ENCODE data around the gene MAPK4.
"Not testable (repeated sequence)": the region's sequence is repeated elsewhere in the genome, so short reads cannot be mapped to it uniquely, and the experiment has no call there.

The MAPK4 gene

GRCh38 chr18:50573679-50574078, 13.8 kb downstream of the MAPK4 start:
- DNase-seq (ENCODE audit: low read depth) = no peak

DNA sequence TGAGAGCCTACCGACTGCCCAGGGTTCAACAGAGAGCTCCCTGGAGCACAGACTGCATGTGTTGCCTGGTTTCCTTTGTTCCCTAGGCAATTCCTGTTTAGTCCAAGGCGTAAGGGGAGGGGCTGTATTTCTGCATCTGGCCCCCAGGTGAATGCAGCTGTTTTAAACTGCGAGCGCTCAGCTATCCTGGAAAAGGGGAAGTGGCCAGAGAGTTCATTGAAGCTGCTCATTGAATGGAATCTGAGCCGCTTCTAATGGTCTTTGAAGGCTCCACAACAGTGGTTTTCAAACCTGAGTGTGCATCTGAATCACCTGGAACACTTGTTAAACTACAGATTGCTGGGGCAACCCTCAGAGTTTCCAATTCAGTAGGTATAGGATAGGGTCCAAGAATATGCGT, 18.1 kb downstream of the MAPK4 start:
- DNase-seq (ENCODE audit: low read depth) = no peak

- no peak for DNase-seq (ENCODE audit: low read depth)
These were observed 18.8 kb downstream of the MAPK4 start for GRCh38 chr18:50578651-50579050.

GRCh38 chr18:50579061-50579774, 19.3 kb downstream of the MAPK4 start:
- no peak for DNase-seq (ENCODE audit: low read depth)

- no peak for DNase-seq (ENCODE audit: low read depth)
These were observed 21.6 kb downstream of the MAPK4 start for GRCh38 chr18:50581517-50581916.

DNA sequence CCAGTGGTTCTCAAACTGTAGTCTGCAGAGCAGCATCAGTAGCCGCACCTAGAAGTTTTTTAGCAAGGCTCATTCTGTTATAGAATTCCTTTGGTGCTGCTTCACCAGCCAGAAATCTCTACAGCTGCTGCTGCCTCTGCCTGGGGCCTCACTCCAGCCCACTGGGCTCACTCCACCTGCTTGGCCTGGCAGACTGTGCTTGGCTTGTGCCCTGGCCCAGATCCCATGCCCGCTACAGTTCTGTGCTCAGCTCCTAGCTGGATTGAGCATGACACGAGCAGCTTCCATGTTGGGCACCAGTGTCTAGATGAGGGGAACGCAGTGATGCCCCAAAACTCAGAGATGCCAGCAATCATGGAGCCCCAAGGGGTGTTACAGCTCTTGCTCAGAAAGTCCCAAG, 22.6 kb downstream of the MAPK4 start:
- DNase-seq (ENCODE audit: low read depth) = no peak

DNA sequence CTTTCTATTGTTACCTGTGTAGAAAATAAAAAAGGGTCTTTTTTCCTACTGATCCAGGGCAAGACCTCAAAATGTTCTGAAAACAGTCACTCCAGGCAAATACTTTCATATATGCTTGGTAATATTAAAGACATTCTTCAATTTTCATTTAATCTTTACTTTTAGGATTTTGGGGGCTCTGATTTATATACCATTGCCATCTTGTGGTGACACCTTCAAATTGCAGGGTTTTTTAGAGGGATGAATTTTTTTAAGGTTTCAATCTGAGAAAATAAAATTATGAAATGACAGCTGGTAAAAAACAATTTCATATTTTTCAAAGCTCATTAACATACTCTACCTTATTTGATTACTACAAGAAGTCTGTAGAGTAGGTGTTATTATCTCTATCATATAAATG, 26.8 kb downstream of the MAPK4 start:
- DNase-seq (ENCODE audit: low read depth) = no peak

- DNase-seq (ENCODE audit: low read depth) = no peak
These were observed 30.7 kb downstream of the MAPK4 start for GRCh38 chr18:50590593-50590992.

- DNase-seq (ENCODE audit: low read depth) = no peak
These were observed 34.1 kb downstream of the MAPK4 start for GRCh38 chr18:50594012-50594411.

DNA sequence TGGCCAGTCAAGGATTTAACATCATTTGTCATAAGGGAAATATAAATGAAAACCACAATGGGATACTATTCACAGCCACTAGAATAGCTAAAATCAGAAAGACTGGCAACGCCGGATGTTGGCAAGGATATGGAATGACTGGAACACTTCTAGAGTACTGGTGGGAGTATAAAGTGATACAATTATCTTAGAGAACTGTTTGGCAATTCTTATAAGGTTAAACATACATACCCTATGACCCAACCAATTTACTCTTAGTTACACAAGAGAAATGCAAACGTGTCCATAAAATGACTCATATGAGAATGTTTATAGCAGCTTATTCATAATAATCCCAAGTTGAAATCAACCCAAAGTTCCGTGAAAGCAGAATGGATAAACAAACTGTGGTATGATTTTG, 35.1 kb downstream of the MAPK4 start:
- no peak for DNase-seq (ENCODE audit: low read depth)

- no peak for DNase-seq (ENCODE audit: low read depth)
These were observed 42.6 kb downstream of the MAPK4 start for GRCh38 chr18:50602466-50602865.

DNA sequence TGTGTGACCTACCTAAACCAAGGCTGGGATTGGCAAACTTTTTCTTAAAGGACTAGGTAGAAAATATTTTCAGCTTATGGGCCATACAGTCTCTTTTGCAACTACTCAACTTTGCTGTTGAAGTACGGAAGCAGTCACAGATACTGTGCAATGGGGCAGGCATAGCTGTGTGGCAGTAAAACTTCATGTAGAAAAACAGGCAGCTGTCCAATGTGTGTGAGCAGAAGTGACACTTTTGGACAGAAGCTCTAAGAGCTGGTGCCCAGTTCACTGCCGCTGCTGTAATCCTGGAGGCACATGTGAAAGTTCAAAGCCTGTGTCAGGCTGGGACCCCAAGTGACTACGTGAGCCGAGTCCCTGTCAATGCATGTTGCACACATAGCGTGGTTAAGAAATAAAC, 46.7 kb downstream of the MAPK4 start:
- no peak for DNase-seq (ENCODE audit: low read depth)

GRCh38 chr18:50607378-50607926, 47.6 kb downstream of the MAPK4 start:
- no peak for DNase-seq (ENCODE audit: low read depth)

DNA sequence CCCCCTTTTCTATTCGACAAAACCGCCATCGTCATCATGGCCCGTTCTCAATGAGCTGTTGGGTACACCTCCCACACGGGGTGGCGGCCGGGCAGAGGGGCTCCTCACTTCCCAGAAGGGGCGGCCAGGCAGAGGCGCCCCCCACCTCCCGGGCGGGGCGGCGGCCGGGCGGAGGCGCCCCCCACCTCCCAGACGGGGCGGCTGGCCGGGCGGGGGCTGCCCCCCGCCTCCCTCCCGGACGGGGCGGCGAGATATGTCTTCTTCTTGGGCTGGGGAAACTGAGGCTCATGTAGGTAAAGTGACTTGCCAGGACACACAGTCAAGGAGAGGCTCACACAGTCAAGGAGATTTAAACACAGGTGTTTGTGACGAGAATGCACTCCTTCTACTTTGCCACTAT, 49.3 kb downstream of the MAPK4 start:
- DNase-seq (ENCODE audit: low read depth) = not testable (repeated sequence)

DNA sequence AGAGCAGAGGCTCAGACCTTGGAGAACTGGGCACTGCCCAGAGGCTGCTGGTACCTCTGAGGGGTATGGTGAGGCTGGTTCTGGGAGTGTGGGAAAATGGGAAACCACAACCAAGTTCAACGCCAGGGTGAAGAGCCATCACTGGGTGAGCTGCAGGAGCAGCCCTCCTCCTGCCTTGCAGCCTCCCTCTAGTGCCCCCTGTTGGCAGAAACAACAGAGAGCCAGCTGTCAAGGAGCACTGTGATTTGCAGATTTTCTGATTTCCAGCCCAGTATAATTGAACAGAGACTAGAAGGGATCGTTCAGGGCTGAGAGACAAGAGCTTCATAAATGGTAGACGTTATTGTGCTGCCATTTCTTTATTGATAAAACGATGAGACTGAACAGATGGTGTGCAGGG, 50.5 kb downstream of the MAPK4 start:
- DNase-seq (ENCODE audit: low read depth) = no peak

- DNase-seq (ENCODE audit: low read depth) = no peak
These were observed 51.6 kb downstream of the MAPK4 start for GRCh38 chr18:50611529-50611941.

GRCh38 chr18:50614838-50615237, 55.0 kb downstream of the MAPK4 start:
- no peak for DNase-seq (ENCODE audit: low read depth)

DNA sequence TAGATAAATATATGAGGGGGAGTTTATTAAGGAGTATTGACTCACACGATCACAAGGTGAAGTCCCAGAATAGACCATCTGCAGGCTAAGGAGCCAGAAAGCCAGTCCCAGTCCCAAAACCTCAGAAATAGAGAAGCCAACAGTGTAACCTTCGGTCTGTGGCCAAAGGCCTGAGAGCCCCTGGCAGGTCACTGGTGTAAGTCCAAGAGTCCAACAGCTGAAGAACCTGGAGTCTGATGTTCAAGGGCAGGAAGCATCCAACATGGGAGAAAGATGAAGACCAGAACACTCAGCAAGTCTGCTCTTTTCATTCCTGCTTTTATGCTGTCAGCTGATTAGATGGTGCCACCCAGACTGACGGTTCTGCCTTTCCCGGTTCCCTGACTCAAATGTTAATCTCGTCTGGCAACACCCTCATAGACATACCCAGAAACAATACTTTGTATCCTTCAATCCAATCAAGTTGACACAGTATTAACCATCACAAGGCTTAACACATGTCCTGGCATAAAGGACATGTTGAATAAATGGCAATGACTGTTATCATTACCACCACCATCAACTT, 56.7 kb downstream of the MAPK4 start:
- DNase-seq (ENCODE audit: low read depth) = no peak

GRCh38 chr18:50619861-50620275, 60.0 kb downstream of the MAPK4 start:
- no peak for DNase-seq (ENCODE audit: low read depth)

DNA sequence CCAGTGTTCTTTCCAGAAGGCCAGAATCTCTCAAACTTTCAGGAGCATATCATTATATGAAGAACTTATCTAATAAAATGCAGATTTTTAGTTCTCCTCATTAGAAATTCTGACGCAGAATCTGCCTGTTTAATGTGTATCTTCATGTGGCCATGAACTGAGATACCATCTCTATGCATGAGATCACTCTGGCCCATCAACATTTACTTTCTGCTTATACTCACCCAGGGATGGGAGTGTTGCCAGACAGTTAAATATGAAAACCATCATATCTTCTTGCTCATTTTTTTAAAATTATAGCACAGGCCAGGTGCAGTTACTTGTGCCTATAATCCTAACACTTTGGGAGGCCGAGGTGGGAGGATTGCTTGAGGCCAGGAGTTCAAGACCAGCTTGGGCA, 60.4 kb downstream of the MAPK4 start:
- no peak for DNase-seq (ENCODE audit: low read depth)

- no peak for DNase-seq (ENCODE audit: low read depth)
These were observed 61.5 kb downstream of the MAPK4 start for GRCh38 chr18:50621366-50621765.

GRCh38 chr18:50622320-50622719, 62.4 kb downstream of the MAPK4 start:
- DNase-seq (ENCODE audit: low read depth) = no peak

DNA sequence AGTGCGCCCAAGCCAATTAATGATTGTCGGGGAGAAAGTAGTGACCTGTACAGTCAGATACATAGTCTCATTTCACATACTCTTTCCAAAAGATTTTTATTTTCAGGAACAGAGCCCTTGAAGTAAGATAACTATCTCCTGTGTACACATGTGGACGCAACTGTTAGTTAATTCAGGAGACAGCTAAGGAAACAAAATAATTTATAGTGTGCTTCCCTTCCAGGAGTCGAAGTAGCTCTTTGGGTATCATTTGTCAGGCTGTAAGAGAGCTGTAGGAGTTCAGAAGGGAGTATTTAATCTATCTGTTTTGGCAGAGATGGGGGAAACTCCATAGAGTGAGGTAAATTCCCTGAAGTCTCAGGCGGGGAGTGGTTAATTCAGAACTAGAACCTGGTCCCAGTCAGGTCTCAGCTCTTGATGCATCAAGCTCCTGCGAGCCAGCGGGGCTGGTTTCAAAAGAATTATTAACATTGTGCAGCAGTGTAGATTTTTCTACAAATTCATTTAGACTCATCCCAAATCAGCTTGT, 63.0 kb downstream of the MAPK4 start:
- no peak for DNase-seq (ENCODE audit: low read depth)
